ENCODE data around the gene ASIC3. TPM values are rescaled to one million over a fixed set of nuclear protein-coding genes. Genes with fewer than 3 reads are reported as not detected.

The ASIC3 gene
- total and polyA plus RNA-seq, 2 of the 8 experiments (the other 6 are each of a cell fraction or from before 2014, with no cell fraction given): 1.6 to 1.9 TPM

- TF ChIP-seq TBP (IDR thresholded peaks at IDR 0.05; ENCODE audit: low read depth, low read length) (peak; percentile 36; the same call in 1 of the 2 replicates), HDAC2 (IDR thresholded peaks at IDR 0.05; ENCODE audit: borderline replicate concordance in 1 of 2, low read depth in 2 of 2, low read length in 2 of 2) (no peak), NANOG (IDR thresholded peaks at IDR 0.05; ENCODE audit: insufficient read depth, low read depth, low read length, poor library complexity, severe bottlenecking) (peak; percentile 37), BACH1 (IDR thresholded peaks at IDR 0.05; ENCODE audit: low read length) (peak; percentile 6; the same call in 1 of the 2 replicates), EZH2 (IDR thresholded peaks at IDR 0.05; ENCODE audit: low read depth, low read length, severe bottlenecking) (no peak), JUN (IDR thresholded peaks at IDR 0.05; ENCODE audit: low read depth, low read length) (no peak), SIRT6 (IDR thresholded peaks at IDR 0.05; ENCODE audit: low read length) (no peak), TEAD4 (IDR thresholded peaks at IDR 0.05; ENCODE audit: low read depth, low read length) (peak; percentile 88), MAX (IDR thresholded peaks at IDR 0.05) (peak; percentile 83), PHF8 (conservative IDR thresholded peaks at IDR 0.05; ENCODE audit: low read depth, low read length) (no peak; the same call in 1 of the 2 replicates), RAD21 (IDR thresholded peaks at IDR 0.05 in 1 of 2, conservative IDR thresholded peaks at IDR 0.05 in 1 of 2; ENCODE audit: low read depth in 2 of 2, low read length in 2 of 2) (peak; percentile 21 to 51; a peak in 3 of 4 replicates)
These were observed 20.0 kb upstream of the ASIC3 start, which contains the start of gene ABCB8 (continued) for GRCh38 chr7:151028131-151028947.
